CD4-positive, alpha-beta T cell treated with Interleukin-10 for 1 hour (primary cell): Measurements from ENCODE around the gene GAL.

Experiments
- DNase-seq: peaks from one replicate; pipeline ENCODE4 v3.0.0-alpha.2; 2020

GAL gene

DNA sequence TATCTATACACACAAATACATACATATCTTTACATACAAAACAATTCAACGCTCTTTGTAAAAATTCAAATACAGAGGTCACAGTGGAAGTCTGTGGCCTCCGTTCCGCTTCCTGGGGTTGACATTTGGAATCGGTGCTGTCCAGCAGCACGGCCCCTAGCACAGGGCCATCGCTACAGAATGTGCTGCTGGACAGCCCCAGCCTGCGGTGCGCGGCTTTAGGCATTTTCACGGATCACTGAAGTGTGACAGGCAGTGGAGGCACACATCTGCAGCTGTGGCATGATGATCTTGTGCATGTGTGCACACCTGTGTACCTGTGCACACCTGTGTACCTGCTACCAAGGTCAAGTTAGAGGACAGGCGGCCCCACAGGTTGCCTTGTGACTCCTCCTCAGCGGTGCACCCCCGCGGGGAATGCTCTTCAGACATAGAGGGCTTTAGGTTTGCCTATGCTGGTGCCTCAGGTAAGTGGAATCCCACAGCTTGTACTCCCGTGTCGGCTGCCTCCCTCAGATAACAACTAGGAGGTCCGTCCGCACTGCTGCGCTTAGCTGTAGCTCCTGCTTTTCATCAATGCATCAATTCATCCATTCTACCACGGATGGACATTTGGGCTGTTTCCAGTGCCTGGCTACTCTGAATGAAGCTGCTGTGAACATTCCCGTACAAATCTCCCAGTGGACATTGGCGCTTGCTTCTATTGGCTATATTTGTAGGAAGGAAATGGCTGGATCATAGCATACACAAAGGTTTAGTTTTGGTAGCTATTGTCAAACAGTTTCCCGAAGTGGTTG, 29.9 kb downstream of the GAL start:
- DNase-seq, result no peak

DNA sequence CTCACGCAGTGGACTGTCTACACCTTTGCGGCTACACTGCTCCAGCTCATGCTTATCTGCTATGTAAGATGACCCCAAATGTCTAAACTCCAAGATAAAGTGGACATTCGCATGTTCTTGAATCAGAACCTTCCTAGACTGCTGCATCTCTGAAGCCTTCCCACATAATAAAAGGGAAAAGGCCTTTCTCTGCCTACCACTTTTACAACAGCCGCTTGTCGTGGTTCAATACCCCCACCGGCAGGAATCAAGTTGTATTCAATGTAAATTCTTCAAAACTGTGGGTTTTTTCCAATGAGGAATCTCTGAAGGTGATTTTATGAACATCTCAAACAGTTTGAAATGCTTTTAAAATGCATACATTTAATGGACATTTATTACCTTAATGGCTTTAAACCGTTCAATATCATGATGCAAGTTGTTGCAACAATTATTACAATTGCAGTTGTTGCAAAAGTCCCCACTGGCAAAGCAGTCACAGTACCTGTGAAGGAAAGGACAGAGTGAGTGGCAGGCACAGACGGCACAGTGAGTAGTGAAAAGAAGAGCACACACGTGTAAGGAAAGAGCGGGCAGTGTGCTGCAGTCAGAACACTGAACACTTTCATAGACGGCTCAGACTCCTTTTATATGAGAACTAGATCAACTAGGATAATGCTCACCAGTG, 31.2 kb downstream of the GAL start:
- DNase-seq, result no peak

DNA sequence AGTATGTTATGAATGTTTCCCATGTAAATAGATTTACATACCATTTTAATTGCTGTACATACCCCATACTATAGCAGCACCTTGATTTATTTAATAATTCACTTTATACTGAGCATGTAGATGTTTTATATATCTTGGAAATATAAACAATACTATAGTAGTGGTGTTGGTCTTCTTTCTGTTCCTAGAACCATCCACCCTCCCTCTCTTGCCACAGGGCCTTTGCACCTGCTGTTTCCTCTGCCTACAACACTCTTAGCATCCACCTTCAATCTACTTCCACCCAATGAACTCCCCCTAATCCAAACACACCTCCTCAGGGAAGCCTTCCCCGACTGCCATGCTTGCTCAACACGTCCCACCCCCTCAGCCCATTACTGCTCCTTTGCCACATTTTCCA, 36.7 kb downstream of the GAL start:
- DNase-seq, result no peak

DNA sequence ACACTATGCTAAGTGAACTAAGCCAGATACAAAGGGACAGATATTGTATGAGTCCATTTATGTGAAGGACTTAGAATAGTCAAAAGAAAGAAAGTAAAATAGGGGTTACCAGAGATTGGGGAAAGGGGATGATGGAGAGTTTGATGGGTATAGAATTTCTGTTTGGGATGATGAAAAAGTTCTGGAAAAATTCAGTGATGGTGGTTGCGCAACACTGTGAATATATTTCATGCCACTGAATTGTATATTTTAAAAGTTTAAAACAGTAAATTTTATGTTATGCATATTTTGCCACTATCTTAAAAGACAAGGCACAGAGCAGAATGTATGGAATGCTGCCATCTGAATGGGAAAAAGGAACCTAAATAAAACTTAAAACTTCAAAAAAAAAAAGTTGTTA, 37.8 kb downstream of the GAL start:
- DNase-seq, result no peak

DNA sequence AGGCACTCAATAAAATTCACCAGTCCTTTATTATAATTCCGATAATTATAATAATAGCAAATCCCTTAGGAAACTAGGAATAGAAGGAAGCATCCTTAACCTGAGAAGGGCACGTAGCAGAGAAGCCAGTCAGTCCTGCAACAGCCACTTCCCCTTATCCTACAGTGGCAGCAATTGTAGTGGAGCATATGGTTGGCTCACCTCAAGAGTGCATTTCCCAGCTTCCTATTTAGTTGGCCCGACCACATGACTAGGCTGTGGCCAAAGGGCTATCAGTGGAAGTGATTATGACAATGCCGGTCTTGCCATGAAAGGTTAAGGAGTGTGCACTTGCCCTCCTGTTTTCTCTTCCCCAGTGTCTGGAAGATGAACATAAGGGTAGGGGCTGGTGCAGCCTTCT, 39.9 kb downstream of the GAL start:
- no peak for DNase-seq

DNA sequence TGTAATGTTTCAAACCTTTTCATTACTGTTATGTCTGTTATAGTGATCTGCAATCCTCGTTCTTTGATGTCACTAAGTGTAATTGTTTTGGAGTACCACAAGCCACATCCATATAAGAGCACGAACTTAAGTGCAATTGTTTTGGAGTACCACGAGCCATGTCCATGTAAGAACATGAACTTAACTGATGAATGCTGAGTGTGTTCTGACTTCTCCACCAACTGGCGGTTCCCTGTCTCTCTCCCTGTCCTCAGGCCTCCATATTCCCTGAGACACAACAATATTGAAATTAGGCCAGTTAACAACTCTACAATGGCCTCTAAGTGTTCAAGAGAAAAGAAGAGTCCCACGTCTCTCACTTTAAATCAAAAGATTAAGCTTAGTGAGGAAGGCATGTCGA, 43.4 kb downstream of the GAL start:
- DNase-seq, result no peak

DNA sequence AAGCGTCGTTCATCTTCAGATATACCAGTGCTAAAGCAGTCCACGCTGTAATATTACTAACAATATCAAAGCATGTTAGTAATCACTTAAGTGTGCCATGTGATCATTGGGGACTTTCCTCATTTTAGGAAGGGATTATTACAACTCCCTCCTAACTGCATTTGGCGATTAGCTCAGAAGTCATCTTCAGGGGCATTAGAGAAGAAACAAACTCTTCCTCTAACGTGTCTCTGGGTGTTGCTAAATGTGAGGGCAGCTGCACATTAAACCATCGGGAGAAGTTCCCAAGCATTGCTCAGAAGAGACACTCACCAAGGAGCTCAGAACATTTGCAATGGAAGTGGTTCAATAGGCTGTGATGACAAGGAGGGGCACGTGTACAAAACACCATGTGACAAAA, 49.8 kb downstream of the GAL start:
- DNase-seq, result no peak

DNA sequence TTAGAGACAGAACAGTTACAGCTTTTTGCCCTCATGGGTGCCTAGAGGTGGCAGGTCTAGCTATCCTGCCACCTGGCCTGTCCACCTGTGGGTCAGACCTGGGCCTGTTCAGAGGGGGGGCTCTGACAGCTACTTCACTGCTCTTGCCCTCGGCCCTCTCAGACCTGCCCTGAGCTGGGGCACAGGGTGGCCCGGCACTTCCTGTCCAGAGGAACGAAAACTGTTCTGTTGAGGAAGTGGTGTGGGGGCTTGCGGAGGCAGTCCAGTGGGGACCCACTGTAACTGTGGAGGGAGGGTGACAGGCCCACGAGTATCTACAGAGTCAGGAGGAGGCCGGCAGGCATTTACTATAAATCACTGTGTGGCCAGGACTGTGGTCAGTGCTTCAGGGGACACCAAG, 50.8 kb downstream of the GAL start:
- DNase-seq, result no peak

DNA sequence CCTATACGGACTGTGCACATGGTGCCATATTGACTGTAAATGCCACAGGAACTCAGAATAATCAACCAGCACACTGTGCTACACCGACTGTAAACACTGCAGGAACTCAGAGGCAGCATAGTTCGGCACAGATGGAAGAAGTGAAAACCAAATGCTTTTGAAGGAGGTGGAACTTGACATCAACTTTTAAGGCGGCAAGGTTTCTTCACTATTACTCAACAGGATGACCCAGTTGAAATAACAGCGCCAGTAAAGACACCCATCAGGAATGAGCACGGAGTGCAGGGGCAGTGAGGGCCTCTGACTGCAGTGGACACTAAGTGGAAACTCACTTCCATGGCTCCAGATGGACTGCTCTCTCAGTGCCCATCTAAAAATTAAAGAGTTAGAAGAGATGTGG, 51.3 kb downstream of the GAL start:
- no peak for DNase-seq
